ENCODE measurements around the gene RPS27A.
"Not testable (repeated sequence)": the region's sequence is repeated elsewhere in the genome, so short reads cannot be mapped to it uniquely, and the experiment has no call there.

GRCh38 chr2:55227437-55228225 lies 4.9 kb upstream of the RPS27A start:
- TF ChIP-seq, protein P1, sequence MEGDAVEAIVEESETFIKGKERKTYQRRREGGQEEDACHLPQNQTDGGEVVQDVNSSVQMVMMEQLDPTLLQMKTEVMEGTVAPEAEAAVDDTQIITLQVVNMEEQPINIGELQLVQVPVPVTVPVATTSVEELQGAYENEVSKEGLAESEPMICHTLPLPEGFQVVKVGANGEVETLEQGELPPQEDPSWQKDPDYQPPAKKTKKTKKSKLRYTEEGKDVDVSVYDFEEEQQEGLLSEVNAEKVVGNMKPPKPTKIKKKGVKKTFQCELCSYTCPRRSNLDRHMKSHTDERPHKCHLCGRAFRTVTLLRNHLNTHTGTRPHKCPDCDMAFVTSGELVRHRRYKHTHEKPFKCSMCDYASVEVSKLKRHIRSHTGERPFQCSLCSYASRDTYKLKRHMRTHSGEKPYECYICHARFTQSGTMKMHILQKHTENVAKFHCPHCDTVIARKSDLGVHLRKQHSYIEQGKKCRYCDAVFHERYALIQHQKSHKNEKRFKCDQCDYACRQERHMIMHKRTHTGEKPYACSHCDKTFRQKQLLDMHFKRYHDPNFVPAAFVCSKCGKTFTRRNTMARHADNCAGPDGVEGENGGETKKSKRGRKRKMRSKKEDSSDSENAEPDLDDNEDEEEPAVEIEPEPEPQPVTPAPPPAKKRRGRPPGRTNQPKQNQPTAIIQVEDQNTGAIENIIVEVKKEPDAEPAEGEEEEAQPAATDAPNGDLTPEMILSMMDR (IDR thresholded peaks at IDR 0.05): not testable (repeated sequence)
- not testable (repeated sequence) for TF ChIP-seq POLR2AphosphoS5 (IDR thresholded peaks at IDR 0.05; ENCODE audit: low read depth, low read length)
